ENCODE measurements around the gene CNTNAP2.

Gene CNTNAP2

GRCh38 chr7:148395990-148396716 lies 2279.6 kb downstream of the CNTNAP2 start:
- Histone ChIP-seq H3K27me3 (replicated peaks in 2 of 5; ENCODE audit: control insufficient read depth in 4 of 5, insufficient read depth in 5 of 5, low read length in 4 of 5) (peaks cover 0 to 4% (median 0%) of the 10 kb centered on the region in 5 experiments), H3K36me3 (ENCODE audit: control insufficient read depth in 4 of 4, insufficient read depth in 4 of 4, low read length in 3 of 4) (no peaks in the 10 kb centered on the region), H3K4me1 (ENCODE audit: control extremely low read depth in 1 of 4, control insufficient read depth in 4 of 4, insufficient read depth in 4 of 4, low read length in 3 of 4) (peaks cover 0 to 17% (median 10%) of the 10 kb centered on the region in 4 experiments), H3K4me3 (ENCODE audit: control insufficient read depth in 1 of 7, extremely low read depth in 1 of 7, insufficient read depth in 4 of 7, low read depth in 2 of 7, low read length in 6 of 7) (no peak overlapping the region), H3K9me3 (ENCODE audit: control extremely low read depth in 1 of 5, control insufficient read depth in 4 of 5, insufficient read depth in 2 of 5, low read depth in 1 of 5, low read length in 4 of 5) (no peaks in the 10 kb centered on the region), H3K27ac (ENCODE audit: insufficient read depth in 1 of 2, low read depth in 1 of 2, low read length in 2 of 2, poor library complexity in 1 of 2, severe bottlenecking in 2 of 2) (no peak overlapping the region)
- DNase-seq, result no peak
- CTCF ChIA-PET, result no interaction called here
- POLR2A ChIA-PET, result no interaction called here
- WGBS (ENCODE audit: insufficient coverage), result 87% methylated on average over 12 of the region's 12 CpGs

- 100% methylated on average over 1 of the region's 1 CpG for WGBS (ENCODE audit: insufficient coverage)
- CTCF ChIA-PET, result interaction anchor here (0.9 kb wide), 1 partner anchor 17 kb away, joined by 3 read pairs; no protein-coding TSS in a partner anchor
- Histone ChIP-seq H3K27ac (ENCODE audit: insufficient read depth in 1 of 2, low read depth in 1 of 2, low read length in 2 of 2, poor library complexity in 1 of 2, severe bottlenecking in 2 of 2) (no peak overlapping the region), H3K4me3 (ENCODE audit: control insufficient read depth in 1 of 7, extremely low read depth in 1 of 7, insufficient read depth in 4 of 7, low read depth in 2 of 7, low read length in 6 of 7) (no peak overlapping the region), H3K27me3 (replicated peaks in 2 of 5; ENCODE audit: control insufficient read depth in 4 of 5, insufficient read depth in 5 of 5, low read length in 4 of 5) (peaks cover 0 to 4% (median 0%) of the 10 kb centered on the region in 5 experiments), H3K9me3 (ENCODE audit: control extremely low read depth in 1 of 5, control insufficient read depth in 4 of 5, insufficient read depth in 2 of 5, low read depth in 1 of 5, low read length in 4 of 5) (no peaks in the 10 kb centered on the region), H3K36me3 (ENCODE audit: control insufficient read depth in 4 of 4, insufficient read depth in 4 of 4, low read length in 3 of 4) (no peaks in the 10 kb centered on the region), H3K4me1 (ENCODE audit: control extremely low read depth in 1 of 4, control insufficient read depth in 4 of 4, insufficient read depth in 4 of 4, low read length in 3 of 4) (peaks cover 0 to 17% (median 10%) of the 10 kb centered on the region in 4 experiments)
- no peak for DNase-seq
- POLR2A ChIA-PET, result no interaction called here
These were observed 2280.5 kb downstream of the CNTNAP2 start for GRCh38 chr7:148397056-148397455.

- no peaks in the 10 kb centered on the region for H3K36me3 ChIP-seq (ENCODE audit: control insufficient read depth in 4 of 4, insufficient read depth in 4 of 4, low read length in 3 of 4)
- 0% methylated on average over 1 of the region's 4 CpGs for WGBS (ENCODE audit: insufficient coverage)
- no peak overlapping the region for H3K4me3 ChIP-seq (ENCODE audit: control insufficient read depth in 1 of 7, extremely low read depth in 1 of 7, insufficient read depth in 4 of 7, low read depth in 2 of 7, low read length in 6 of 7)
- ChIA-PET POLR2A (no interaction called here), CTCF (interaction anchor here (0.9 kb wide), 1 partner anchor 17 kb away, joined by 3 read pairs; no protein-coding TSS in a partner anchor)
- H3K27me3 ChIP-seq (replicated peaks in 2 of 5; ENCODE audit: control insufficient read depth in 4 of 5, insufficient read depth in 5 of 5, low read length in 4 of 5), result peaks cover 0 to 4% (median 0%) of the 10 kb centered on the region in 5 experiments
- H3K9me3 ChIP-seq (ENCODE audit: control extremely low read depth in 1 of 5, control insufficient read depth in 4 of 5, insufficient read depth in 2 of 5, low read depth in 1 of 5, low read length in 4 of 5), result no peaks in the 10 kb centered on the region
- peak in 1 of 3 donors; percentile 19 for DNase-seq
- H3K4me1 ChIP-seq (ENCODE audit: control extremely low read depth in 1 of 4, control insufficient read depth in 4 of 4, insufficient read depth in 4 of 4, low read length in 3 of 4), result peaks cover 0 to 17% (median 10%) of the 10 kb centered on the region in 4 experiments
- no peak overlapping the region for H3K27ac ChIP-seq (ENCODE audit: insufficient read depth in 1 of 2, low read depth in 1 of 2, low read length in 2 of 2, poor library complexity in 1 of 2, severe bottlenecking in 2 of 2)
These were observed 2280.9 kb downstream of the CNTNAP2 start for GRCh38 chr7:148397551-148397950.

GRCh38 chr7:148397985-148398384 lies 2281.4 kb downstream of the CNTNAP2 start:
- no peaks in the 10 kb centered on the region for H3K36me3 ChIP-seq (ENCODE audit: control insufficient read depth in 4 of 4, insufficient read depth in 4 of 4, low read length in 3 of 4)
- WGBS (ENCODE audit: insufficient coverage), result no CpG with 5 or more reads among the region's 5 CpGs
- DNase-seq, result peak; percentile 2 to 74 (median 66)
- peaks cover 0 to 4% (median 0%) of the 10 kb centered on the region in 5 experiments for H3K27me3 ChIP-seq (replicated peaks in 2 of 5; ENCODE audit: control insufficient read depth in 4 of 5, insufficient read depth in 5 of 5, low read length in 4 of 5)
- H3K9me3 ChIP-seq (ENCODE audit: control extremely low read depth in 1 of 5, control insufficient read depth in 4 of 5, insufficient read depth in 2 of 5, low read depth in 1 of 5, low read length in 4 of 5), result no peaks in the 10 kb centered on the region
- H3K4me1 ChIP-seq (ENCODE audit: control extremely low read depth in 1 of 4, control insufficient read depth in 4 of 4, insufficient read depth in 4 of 4, low read length in 3 of 4), result peaks cover 0 to 17% (median 10%) of the 10 kb centered on the region in 4 experiments
- ChIA-PET POLR2A (no interaction called here), CTCF (interaction anchor here (0.9 kb wide), 1 partner anchor 16 kb away, joined by 3 read pairs; no protein-coding TSS in a partner anchor)
- no peak overlapping the region for H3K27ac ChIP-seq (ENCODE audit: insufficient read depth in 1 of 2, low read depth in 1 of 2, low read length in 2 of 2, poor library complexity in 1 of 2, severe bottlenecking in 2 of 2)
- no peak overlapping the region for H3K4me3 ChIP-seq (ENCODE audit: control insufficient read depth in 1 of 7, extremely low read depth in 1 of 7, insufficient read depth in 4 of 7, low read depth in 2 of 7, low read length in 6 of 7)

- Histone ChIP-seq H3K4me1 (ENCODE audit: control extremely low read depth in 1 of 4, control insufficient read depth in 4 of 4, insufficient read depth in 4 of 4, low read length in 3 of 4) (peaks cover 0 to 17% (median 10%) of the 10 kb centered on the region in 4 experiments), H3K4me3 (ENCODE audit: control insufficient read depth in 1 of 7, extremely low read depth in 1 of 7, insufficient read depth in 4 of 7, low read depth in 2 of 7, low read length in 6 of 7) (no peak overlapping the region), H3K27ac (ENCODE audit: insufficient read depth in 1 of 2, low read depth in 1 of 2, low read length in 2 of 2, poor library complexity in 1 of 2, severe bottlenecking in 2 of 2) (no peak overlapping the region), H3K27me3 (replicated peaks in 2 of 5; ENCODE audit: control insufficient read depth in 4 of 5, insufficient read depth in 5 of 5, low read length in 4 of 5) (peaks cover 0 to 4% (median 0%) of the 10 kb centered on the region in 5 experiments), H3K9me3 (ENCODE audit: control extremely low read depth in 1 of 5, control insufficient read depth in 4 of 5, insufficient read depth in 2 of 5, low read depth in 1 of 5, low read length in 4 of 5) (no peaks in the 10 kb centered on the region), H3K36me3 (ENCODE audit: control insufficient read depth in 4 of 4, insufficient read depth in 4 of 4, low read length in 3 of 4) (no peaks in the 10 kb centered on the region)
- WGBS (ENCODE audit: insufficient coverage), result 59% methylated on average over 7 of the region's 7 CpGs
- POLR2A ChIA-PET, result no interaction called here
- CTCF ChIA-PET, result no interaction called here
- DNase-seq, result peak; percentile 2 to 76 (median 49)
These were observed 2282.3 kb downstream of the CNTNAP2 start for GRCh38 chr7:148398844-148399365.

- H3K4me3 ChIP-seq (ENCODE audit: control insufficient read depth in 1 of 7, extremely low read depth in 1 of 7, insufficient read depth in 4 of 7, low read depth in 2 of 7, low read length in 6 of 7), result peak overlapping the region in 2 of 7 experiments; percentile 0 to 51
- CTCF ChIA-PET, result no interaction called here
These were observed 2283.5 kb downstream of the CNTNAP2 start for GRCh38 chr7:148400101-148400500.

GRCh38 chr7:148402159-148402558 lies 2285.6 kb downstream of the CNTNAP2 start:
- Histone ChIP-seq H3K36me3 (ENCODE audit: control insufficient read depth in 4 of 4, insufficient read depth in 4 of 4, low read length in 3 of 4) (no peaks in the 10 kb centered on the region), H3K27me3 (replicated peaks in 2 of 5; ENCODE audit: control insufficient read depth in 4 of 5, insufficient read depth in 5 of 5, low read length in 4 of 5) (peaks cover 0 to 3% (median 0%) of the 10 kb centered on the region in 5 experiments), H3K9me3 (ENCODE audit: control extremely low read depth in 1 of 5, control insufficient read depth in 4 of 5, insufficient read depth in 2 of 5, low read depth in 1 of 5, low read length in 4 of 5) (no peaks in the 10 kb centered on the region), H3K27ac (ENCODE audit: insufficient read depth in 1 of 2, low read depth in 1 of 2, low read length in 2 of 2, poor library complexity in 1 of 2, severe bottlenecking in 2 of 2) (no peak overlapping the region), H3K4me3 (ENCODE audit: control insufficient read depth in 1 of 7, extremely low read depth in 1 of 7, insufficient read depth in 4 of 7, low read depth in 2 of 7, low read length in 6 of 7) (no peak overlapping the region), H3K4me1 (ENCODE audit: control extremely low read depth in 1 of 4, control insufficient read depth in 4 of 4, insufficient read depth in 4 of 4, low read length in 3 of 4) (peaks cover 0 to 17% (median 10%) of the 10 kb centered on the region in 4 experiments)
- ChIA-PET POLR2A (interaction anchor here (0.6 kb wide), 1 partner anchor 241 kb away, joined by 4 read pairs; no protein-coding TSS in a partner anchor), CTCF (no interaction called here)
- DNase-seq, result no peak
- no CpG with 5 or more reads among the region's 3 CpGs for WGBS (ENCODE audit: insufficient coverage)

More at GRCh38 chr7:148400101-148400500, 2283.5 kb downstream of the CNTNAP2 start:
- no peaks in the 10 kb centered on the region for H3K9me3 ChIP-seq (ENCODE audit: control extremely low read depth in 1 of 5, control insufficient read depth in 4 of 5, insufficient read depth in 2 of 5, low read depth in 1 of 5, low read length in 4 of 5)
- no peak for DNase-seq
- no peak overlapping the region for H3K27ac ChIP-seq (ENCODE audit: insufficient read depth in 1 of 2, low read depth in 1 of 2, low read length in 2 of 2, poor library complexity in 1 of 2, severe bottlenecking in 2 of 2)
- no peaks in the 10 kb centered on the region for H3K36me3 ChIP-seq (ENCODE audit: control insufficient read depth in 4 of 4, insufficient read depth in 4 of 4, low read length in 3 of 4)
- WGBS (ENCODE audit: insufficient coverage), result 60% methylated on average over 14 of the region's 14 CpGs
- POLR2A ChIA-PET, result no interaction called here
- H3K27me3 ChIP-seq (replicated peaks in 2 of 5; ENCODE audit: control insufficient read depth in 4 of 5, insufficient read depth in 5 of 5, low read length in 4 of 5), result peaks cover 0 to 4% (median 0%) of the 10 kb centered on the region in 5 experiments
- peaks cover 0 to 17% (median 10%) of the 10 kb centered on the region in 4 experiments for H3K4me1 ChIP-seq (ENCODE audit: control extremely low read depth in 1 of 4, control insufficient read depth in 4 of 4, insufficient read depth in 4 of 4, low read length in 3 of 4)

Measured in common myeloid progenitor, CD34-positive (primary cell).